SK-N-MC (cell line): ENCODE data around the gene ABL2.

Experiments used
- EZH2 ChIP-seq: fragments of 200-600 bp; sonication (generic); IDR thresholded peaks from one replicate; pipeline ENCODE4 v1.6.1; 2017; ENCODE audit warnings: antibody characterized with exemption
- FOXP2 ChIP-seq: optimal IDR thresholded peaks from 2 replicates; pipeline ENCODE3; 2011; ENCODE audit warnings: mild to moderate bottlenecking, moderate library complexity; ENCODE audit not compliant: insufficient read depth; ENCODE audit errors: extremely low read length, control extremely low read depth
- POLR2AphosphoS5 ChIP-seq: IDR thresholded peaks from 2 replicates; pipeline ENCODE4 v1.6.1; 2012; ENCODE audit warnings: mild to moderate bottlenecking, low read depth, low read length, borderline replicate concordance

GRCh38 chr1:179167418-179167777 is 62.1 kb downstream of the ABL2 start:
- TF ChIP-seq EZH2 (no peak), POLR2AphosphoS5 (no peak), FOXP2 (no peak)
